ENCODE data around the gene SLFN12L.

DNA sequence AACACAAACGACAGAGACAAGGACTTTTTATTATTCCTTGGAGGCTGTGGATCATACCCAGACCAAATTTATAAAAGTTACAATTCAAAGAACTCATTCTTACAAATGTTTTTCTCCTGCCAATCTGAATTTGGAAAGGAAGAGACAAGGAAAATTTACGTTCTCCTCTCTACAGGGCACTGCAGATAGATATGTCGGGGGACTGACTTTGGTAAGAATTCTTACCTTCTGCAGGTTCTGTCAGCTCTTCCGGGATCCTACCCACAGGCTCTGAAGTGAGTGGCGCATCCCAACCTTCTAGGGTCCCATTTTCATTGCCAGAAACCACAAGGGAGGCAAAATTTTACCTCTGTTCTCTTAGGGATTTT is 2.2 kb upstream of the SLFN12L start:
- TF ChIP-seq CTCF (IDR thresholded peaks at IDR 0.05 in 4 of 5, conservative IDR thresholded peaks at IDR 0.05 in 1 of 5) = peak in 1 of 5 experiments; percentile 18
- no peak for TF ChIP-seq POLR2A (IDR thresholded peaks at IDR 0.05)
